ENCODE measurements around the gene VPS26A.

GRCh38 chr10:69168493-69168892, 44.5 kb downstream of the VPS26A start:
- TF ChIP-seq, protein P1, sequence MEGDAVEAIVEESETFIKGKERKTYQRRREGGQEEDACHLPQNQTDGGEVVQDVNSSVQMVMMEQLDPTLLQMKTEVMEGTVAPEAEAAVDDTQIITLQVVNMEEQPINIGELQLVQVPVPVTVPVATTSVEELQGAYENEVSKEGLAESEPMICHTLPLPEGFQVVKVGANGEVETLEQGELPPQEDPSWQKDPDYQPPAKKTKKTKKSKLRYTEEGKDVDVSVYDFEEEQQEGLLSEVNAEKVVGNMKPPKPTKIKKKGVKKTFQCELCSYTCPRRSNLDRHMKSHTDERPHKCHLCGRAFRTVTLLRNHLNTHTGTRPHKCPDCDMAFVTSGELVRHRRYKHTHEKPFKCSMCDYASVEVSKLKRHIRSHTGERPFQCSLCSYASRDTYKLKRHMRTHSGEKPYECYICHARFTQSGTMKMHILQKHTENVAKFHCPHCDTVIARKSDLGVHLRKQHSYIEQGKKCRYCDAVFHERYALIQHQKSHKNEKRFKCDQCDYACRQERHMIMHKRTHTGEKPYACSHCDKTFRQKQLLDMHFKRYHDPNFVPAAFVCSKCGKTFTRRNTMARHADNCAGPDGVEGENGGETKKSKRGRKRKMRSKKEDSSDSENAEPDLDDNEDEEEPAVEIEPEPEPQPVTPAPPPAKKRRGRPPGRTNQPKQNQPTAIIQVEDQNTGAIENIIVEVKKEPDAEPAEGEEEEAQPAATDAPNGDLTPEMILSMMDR (IDR thresholded peaks at IDR 0.05; ENCODE audit: poor library complexity): no peak
- TF ChIP-seq EZH2 (IDR thresholded peaks at IDR 0.05; ENCODE audit: borderline replicate concordance): no peak

Measured in hepatocyte (in vitro differentiated cells).